Nephron (organoid): Measurements from ENCODE around the gene RIMS3.
A peak's percentile ranks its signal among the peaks of the same experiment; 100 is the strongest.

Source experiments
- H3K27ac Mint-ChIP-seq, 3 experiments: 2 replicates each; pipeline ENCODE4 v1.8.0; 2020; ENCODE audit warnings: mixed read lengths in 3 of 3, mild to moderate bottlenecking in 2 of 3, moderate library complexity in 1 of 3
- H3K27me3 Mint-ChIP-seq: 2 replicates; pipeline ENCODE4 v1.8.0; 2021; ENCODE audit warnings: low read depth, mild to moderate bottlenecking, moderate library complexity, mixed read lengths
- H3K36me3 Mint-ChIP-seq: 2 replicates; pipeline ENCODE4 v1.8.0; 2020; ENCODE audit warnings: low read depth, mixed read lengths
- H3K4me1 Mint-ChIP-seq: 2 replicates; pipeline ENCODE4 v1.8.0; 2020; ENCODE audit warnings: mixed read lengths
- H3K4me3 Mint-ChIP-seq, 3 experiments: 2 replicates each; pipeline ENCODE4 v1.8.0; 2020; ENCODE audit warnings: mild to moderate bottlenecking in 3 of 3, mixed read lengths in 3 of 3, moderate library complexity in 2 of 3
- H3K9me3 Mint-ChIP-seq: 2 replicates; pipeline ENCODE4 v1.8.0; 2020; ENCODE audit warnings: mixed read lengths
- CTCF ChIP-seq, 3 experiments: fragments of 200-600 bp; sonication (generic); IDR thresholded peaks; one replicate each; pipeline ENCODE4 v1.5.0; 2021; ENCODE audit warnings: antibody characterized with exemption in 3 of 3; ENCODE audit not compliant: unreplicated experiment in 3 of 3

RIMS3 gene

GRCh38 chr1:40689737-40690136 is 24.3 kb upstream of the RIMS3 start:
- Mint-ChIP-seq H3K27ac (no peak overlapping the region), H3K9me3 (peaks cover 5% of the 10 kb centered on the region), H3K36me3 (peaks cover 45% of the 10 kb centered on the region), H3K27me3 (no peaks in the 10 kb centered on the region), H3K4me1 (peaks cover 32% of the 10 kb centered on the region), H3K4me3 (peak overlapping the region in 2 of 3 experiments; percentile 45 to 51)
- no peak for TF ChIP-seq CTCF (IDR thresholded peaks at IDR 0.05; ENCODE audit: unreplicated experiment in 3 of 3)

GRCh38 chr1:40687661-40688060 is 22.2 kb upstream of the RIMS3 start:
- Mint-ChIP-seq H3K4me3 (no peak overlapping the region), H3K27ac (no peak overlapping the region), H3K4me1 (peaks cover 20% of the 10 kb centered on the region), H3K36me3 (peaks cover 52% of the 10 kb centered on the region), H3K9me3 (peaks cover 6% of the 10 kb centered on the region), H3K27me3 (no peaks in the 10 kb centered on the region)
- TF ChIP-seq CTCF (IDR thresholded peaks at IDR 0.05; ENCODE audit: unreplicated experiment in 3 of 3): no peak

DNA sequence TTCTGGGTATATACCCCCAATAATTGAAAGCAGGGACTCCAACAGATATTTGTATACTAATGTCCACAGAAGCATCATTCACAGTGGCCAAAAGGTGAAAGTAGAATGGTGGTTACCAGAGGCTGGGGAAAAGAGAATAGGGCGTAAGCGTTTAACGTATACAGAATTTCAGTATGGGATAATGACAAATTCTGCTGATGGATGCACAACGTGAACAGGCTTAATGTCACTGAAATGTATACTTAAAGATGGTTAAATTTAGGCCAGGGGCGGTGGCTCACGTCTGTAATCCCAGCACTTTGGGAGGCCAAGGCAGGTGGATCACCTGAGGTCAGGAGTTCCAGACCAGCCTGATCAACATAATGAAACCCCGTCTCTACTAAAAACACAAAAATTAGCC is 21.6 kb upstream of the RIMS3 start:
- H3K36me3 Mint-ChIP-seq: peaks cover 52% of the 10 kb centered on the region
- H3K4me3 Mint-ChIP-seq: no peak overlapping the region
- H3K4me1 Mint-ChIP-seq: peaks cover 14% of the 10 kb centered on the region
- H3K27me3 Mint-ChIP-seq: no peaks in the 10 kb centered on the region
- TF ChIP-seq CTCF (IDR thresholded peaks at IDR 0.05; ENCODE audit: unreplicated experiment in 3 of 3): no peak
- H3K27ac Mint-ChIP-seq: no peak overlapping the region
- peaks cover 6% of the 10 kb centered on the region for H3K9me3 Mint-ChIP-seq

DNA sequence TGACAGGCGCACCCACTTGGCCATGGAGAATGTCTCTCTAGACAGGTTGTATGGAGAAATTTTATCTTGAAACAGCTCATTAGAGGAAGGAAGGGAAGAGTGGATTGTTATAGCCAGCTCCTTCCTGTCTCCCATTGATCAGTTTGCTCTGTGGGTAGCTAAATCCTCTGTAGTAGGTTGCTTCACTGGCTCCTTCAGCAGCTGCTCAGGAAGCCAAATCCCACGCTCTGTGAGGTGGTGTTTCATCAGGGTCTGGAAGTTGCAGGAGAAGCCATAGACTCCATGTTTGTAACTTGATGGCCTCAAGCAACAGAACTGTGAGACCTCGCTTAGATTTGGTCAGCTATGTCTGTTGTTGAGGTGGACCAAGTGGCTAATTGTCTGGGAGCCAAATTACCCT is 19.2 kb upstream of the RIMS3 start:
- TF ChIP-seq CTCF (IDR thresholded peaks at IDR 0.05; ENCODE audit: unreplicated experiment in 3 of 3): no peak
- H3K27ac Mint-ChIP-seq: no peak overlapping the region
- H3K36me3 Mint-ChIP-seq: peaks cover 46% of the 10 kb centered on the region
- H3K4me3 Mint-ChIP-seq: no peak overlapping the region
- peaks cover 6% of the 10 kb centered on the region for H3K9me3 Mint-ChIP-seq
- no peaks in the 10 kb centered on the region for H3K27me3 Mint-ChIP-seq
- no peaks in the 10 kb centered on the region for H3K4me1 Mint-ChIP-seq

DNA sequence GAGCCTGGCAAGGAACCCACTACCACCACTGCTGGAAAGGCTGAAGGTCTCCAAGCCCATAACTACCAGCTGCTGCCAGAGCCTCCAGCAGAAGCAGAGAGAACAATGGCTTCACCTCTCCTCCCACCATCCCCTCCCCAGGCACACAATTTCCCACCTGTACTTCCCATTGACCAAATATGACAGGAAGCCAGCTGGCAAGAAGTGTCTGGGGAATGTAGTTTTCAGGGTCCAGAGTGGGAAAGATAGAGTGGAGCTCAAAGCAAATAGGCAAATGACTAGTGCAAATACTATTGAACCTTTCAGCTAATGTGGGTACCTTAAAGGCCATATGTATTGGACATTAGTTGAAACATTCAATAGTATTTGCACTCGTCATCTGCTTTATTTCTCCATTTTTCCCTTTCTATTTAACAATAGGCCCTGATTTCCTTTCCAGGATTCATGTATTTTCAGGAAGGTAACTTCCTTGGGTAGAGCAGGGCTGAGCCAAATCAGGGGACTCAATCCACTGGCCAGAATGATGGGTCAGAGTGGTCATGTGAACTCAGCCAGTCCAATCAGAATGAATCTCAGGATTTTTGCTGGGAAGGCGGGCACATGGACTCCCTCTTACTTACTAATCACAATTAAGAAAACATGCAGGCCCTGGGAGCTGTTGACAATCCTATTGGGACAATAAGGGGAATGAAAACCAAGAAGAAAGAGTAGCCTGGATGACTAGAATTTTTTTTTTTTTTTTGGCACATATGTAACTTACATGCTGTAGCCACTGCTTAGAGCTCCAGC is 13.9 kb upstream of the RIMS3 start:
- Mint-ChIP-seq H3K36me3 (peaks cover 4% of the 10 kb centered on the region), H3K27me3 (no peaks in the 10 kb centered on the region)

More for the DNA sequence above, 13.9 kb upstream of the RIMS3 start:
- no peak overlapping the region for H3K4me3 Mint-ChIP-seq
- no peak overlapping the region for H3K27ac Mint-ChIP-seq
- TF ChIP-seq CTCF (IDR thresholded peaks at IDR 0.05; ENCODE audit: unreplicated experiment in 3 of 3): no peak
- no peaks in the 10 kb centered on the region for H3K9me3 Mint-ChIP-seq
- no peaks in the 10 kb centered on the region for H3K4me1 Mint-ChIP-seq
